Testis (tissue), 3 donors: ENCODE results near the gene DIDO1. TPM values are rescaled to one million over a fixed set of nuclear protein-coding genes. Genes with fewer than 3 reads are reported as not detected.

Source experiments
- DNase-seq: peaks from one replicate; pipeline ENCODE4 v3.0.0-alpha.2; 2019
- H3K27ac ChIP-seq, 2 donors: fragments of 200-600 bp; sonication (generic); one replicate each; pipeline ENCODE4 v1.5.1; 2019
- H3K27me3 ChIP-seq: fragments of 200-600 bp; sonication (generic); one replicate; pipeline ENCODE4 v1.5.1; 2019
- H3K36me3 ChIP-seq: fragments of 200-600 bp; sonication (generic); one replicate; pipeline ENCODE4 v1.5.1; 2017; ENCODE audit warnings: low read depth; ENCODE audit errors: missing control alignments
- H3K4me1 ChIP-seq: fragments of 200-600 bp; sonication (generic); one replicate; pipeline ENCODE4 v1.5.1; 2019
- H3K4me3 ChIP-seq, 2 donors: fragments of 200-600 bp; sonication (generic); one replicate each; pipeline ENCODE4 v1.5.1; 2017 to 2019
- H3K9me3 ChIP-seq: fragments of 200-600 bp; sonication (generic); one replicate; pipeline ENCODE4 v1.5.1; 2017
- CTCF ChIP-seq, 3 experiments: fragments of 450-650 bp in 2 of 3; fragments of 200-600 bp in 1 of 3; sonication (generic) in 1 of 3; IDR thresholded peaks; one replicate each; pipeline ENCODE4 v1.5.1; 2016 to 2019; ENCODE audit warnings: antibody characterized with exemption in 3 of 3, mild to moderate bottlenecking in 2 of 3, moderate library complexity in 1 of 3
- POLR2A ChIP-seq: fragments of 450-650 bp; IDR thresholded peaks from one replicate; pipeline ENCODE4 v1.6.1; 2017; ENCODE audit warnings: antibody characterized with exemption, mild to moderate bottlenecking, moderate library complexity
- WGBS, 2 donors: methylation state at CpG; one replicate each; pipeline ENCODE4 v1.1.5; 2018; 5-methylcytosine and 5-hydroxymethylcytosine counted together
- intact Hi-C: fragments of 100-400 bp; cut with DNase I; formaldehyde crosslinking; loops from one replicate; pipeline ENCODE4 v1.15.1; 2023; ENCODE audit warnings: low total_unique reads
- polyA plus RNA-seq: library from polyadenylated mRNA; stranded (reverse); fragments of 350-450 nt; fragmentation: Illumina TruSeq; extraction: RNeasy Lipid Tissue Mini Kit (QIAGEN cat#74804); gene quantifications from one replicate; pipeline ENCODE4 v1.2.3, GENCODE V29; 2014; ENCODE audit warnings: low read depth, low replicate concordance; ENCODE audit not compliant: insufficient read depth
- total RNA-seq, 2 donors: library from RNA; depleted of rRNA; stranded (reverse); fragments of >200 nt; gene quantifications; one replicate each; pipeline ENCODE4 v1.2.3, GENCODE V29; 2016

DIDO1 gene
- total and polyA plus RNA-seq, 3 donors from 2014 or later = 50.5 to 99.7 (median 98.6) TPM

GRCh38 chr20:62918831-62919230 is 7.5 kb downstream of the DIDO1 start:
- WGBS, 2 donors = 78 to 79% methylated on average over 6 of the region's 6 CpGs
- Histone ChIP-seq H3K27ac (no peak overlapping the region), H3K36me3 (no peaks in the 10 kb centered on the region), H3K9me3 (no peaks in the 10 kb centered on the region), H3K4me3 (no peak overlapping the region), H3K4me1 (peaks cover 50% of the 10 kb centered on the region), H3K27me3 (no peaks in the 10 kb centered on the region)
- DNase-seq = no peak
- intact Hi-C loops = no loop called here
- TF ChIP-seq POLR2A (no peak), CTCF (IDR thresholded peaks at IDR 0.05) (no peak)

GRCh38 chr20:62918147-62918546 is 8.2 kb downstream of the DIDO1 start:
- H3K27ac ChIP-seq = no peak overlapping the region
- intact Hi-C loops = no loop called here
- 63 to 64% methylated on average over 3 of the region's 3 CpGs for WGBS, 2 donors
- DNase-seq = no peak
- H3K27me3 ChIP-seq = no peaks in the 10 kb centered on the region
- H3K36me3 ChIP-seq = no peaks in the 10 kb centered on the region
- no peak overlapping the region for H3K4me3 ChIP-seq
- no peaks in the 10 kb centered on the region for H3K9me3 ChIP-seq
- TF ChIP-seq POLR2A (no peak), CTCF (IDR thresholded peaks at IDR 0.05) (no peak)
- peaks cover 44% of the 10 kb centered on the region for H3K4me1 ChIP-seq

GRCh38 chr20:62917720-62918119 is 8.6 kb downstream of the DIDO1 start:
- no peak overlapping the region for H3K27ac ChIP-seq
- H3K4me3 ChIP-seq = no peak overlapping the region
- intact Hi-C loops = no loop called here
- H3K27me3 ChIP-seq = no peaks in the 10 kb centered on the region
- H3K36me3 ChIP-seq = no peaks in the 10 kb centered on the region
- WGBS, 2 donors = 66 to 80% methylated on average over 3 of the region's 3 CpGs
- H3K4me1 ChIP-seq = peaks cover 41% of the 10 kb centered on the region
- DNase-seq = no peak
- TF ChIP-seq CTCF (IDR thresholded peaks at IDR 0.05) (no peak), POLR2A (no peak)
- H3K9me3 ChIP-seq = no peaks in the 10 kb centered on the region

- H3K27ac ChIP-seq = no peak overlapping the region
- TF ChIP-seq POLR2A (no peak), CTCF (IDR thresholded peaks at IDR 0.05) (no peak)
- no peaks in the 10 kb centered on the region for H3K9me3 ChIP-seq
- no peaks in the 10 kb centered on the region for H3K36me3 ChIP-seq
- DNase-seq = no peak
- H3K27me3 ChIP-seq = no peaks in the 10 kb centered on the region
- H3K4me3 ChIP-seq = no peak overlapping the region
- WGBS, 2 donors = 72 to 77% methylated on average over 10 of the region's 10 CpGs
- H3K4me1 ChIP-seq = peaks cover 35% of the 10 kb centered on the region
- intact Hi-C loops = no loop called here
Measured at GRCh38 chr20:62916703-62917476, 9.4 kb downstream of the DIDO1 start.

- Histone ChIP-seq H3K27me3 (no peaks in the 10 kb centered on the region), H3K9me3 (no peaks in the 10 kb centered on the region), H3K36me3 (no peaks in the 10 kb centered on the region), H3K4me3 (no peak overlapping the region), H3K27ac (no peak overlapping the region), H3K4me1 (peaks cover 22% of the 10 kb centered on the region)
- intact Hi-C loops = no loop called here
- TF ChIP-seq CTCF (IDR thresholded peaks at IDR 0.05) (no peak), POLR2A (no peak)
- DNase-seq = peak; percentile 52
- WGBS, 2 donors = 51 to 71% methylated on average over 8 of the region's 8 CpGs
Measured at GRCh38 chr20:62914970-62915457, 11.3 kb downstream of the DIDO1 start.
